A549 treated with CORT108297 at 1 μM for 4 hours (cell line): ENCODE data around the gene TCERG1. TPM values are rescaled to one million over a fixed set of nuclear protein-coding genes. Genes with fewer than 3 reads are reported as not detected.

ENCODE experiments used
- total RNA-seq: library from RNA; stranded (reverse); fragments of 200-300 nt; extraction: Qiagen RNA extraction; gene quantifications from 5 replicates; pipeline ENCODE4 v1.2.3, GENCODE V29; 2022

TCERG1 gene
- total RNA-seq, result 41.7 to 53.6 TPM (median 48.0 TPM) in 5 replicates

GRCh38 chr5:146446861-146447733 lies at the start of gene TCERG1:
Gene TCERG1, plus strand, starts transcription at chr5:146447333. Its CDS starts 17 bp downstream, at chr5:146447350.

GRCh38 chr5:146516151-146516475 lies 69.0 kb downstream of the TCERG1 start, which contains the start of gene GPR151:
Gene GPR151, minus strand, starts transcription at chr5:146516190. Its CDS starts 77 bp downstream, at chr5:146516113.

Other genes with a start within 250 kb of the TCERG1 start
- 10.6 to 14.5 TPM (median 11.3 TPM) in 5 replicates for gene RBM27, start 243.7 kb upstream of the TCERG1 start, total RNA-seq
- gene POU4F3, start 108.5 kb upstream of the TCERG1 start, total RNA-seq, result 0.08 to 0.17 TPM (median 0.14 TPM) in 5 replicates
- gene GPR151, start 68.9 kb downstream of the TCERG1 start, total RNA-seq, result not detected in 5 replicates